Measurements from ENCODE around the gene COL5A1.

DNA sequence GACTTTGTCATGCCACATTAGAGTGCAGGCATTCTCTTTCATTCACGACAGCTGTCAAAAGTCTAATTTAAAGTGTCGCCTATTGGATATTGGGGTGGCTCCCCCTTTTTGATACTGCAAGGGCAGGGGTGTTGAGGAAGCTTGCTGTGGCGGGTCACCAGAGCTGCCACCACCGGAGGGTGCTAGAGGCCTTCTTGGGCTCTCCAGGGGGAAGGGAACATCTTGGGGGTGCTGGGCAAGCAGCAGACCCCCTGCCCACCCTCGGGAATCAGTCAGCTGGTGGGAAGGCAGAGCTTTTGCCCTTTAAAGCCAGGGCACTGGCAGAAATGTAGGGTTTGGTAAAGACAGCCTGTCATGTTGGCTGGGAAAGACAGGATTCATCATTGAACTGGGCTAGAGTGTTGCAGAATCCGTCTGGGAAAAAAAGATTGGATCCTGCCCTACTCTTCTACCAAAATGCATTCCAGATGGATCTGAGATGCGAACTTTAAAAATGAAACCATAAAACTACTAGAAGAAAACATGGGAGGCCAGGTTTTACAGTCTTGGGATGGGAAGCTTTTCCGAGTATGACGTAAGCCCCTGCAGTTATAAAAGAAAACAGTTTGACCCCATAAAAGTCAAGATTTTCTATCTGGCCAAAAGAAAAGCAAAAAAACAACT is 22.3 kb downstream of the COL5A1 start:
- no peak for TF ChIP-seq EZH2 (IDR thresholded peaks at IDR 0.05)
- no peak for TF ChIP-seq POLR2AphosphoS5 (IDR thresholded peaks at IDR 0.05; ENCODE audit: borderline replicate concordance, low read depth, low read length)
- TF ChIP-seq FOXP2 (optimal IDR thresholded peaks at IDR 0.05; ENCODE audit: control extremely low read depth, extremely low read length, insufficient read depth), result no peak

All from SK-N-MC (cell line).